Superior temporal gyrus (tissue), 1 donor: ENCODE results near the gene OTC.

ENCODE experiments used
- DNase-seq: peaks from one replicate; pipeline ENCODE4 v3.0.0-alpha.2; 2016; ENCODE audit errors: extremely low spot score

OTC gene

DNA sequence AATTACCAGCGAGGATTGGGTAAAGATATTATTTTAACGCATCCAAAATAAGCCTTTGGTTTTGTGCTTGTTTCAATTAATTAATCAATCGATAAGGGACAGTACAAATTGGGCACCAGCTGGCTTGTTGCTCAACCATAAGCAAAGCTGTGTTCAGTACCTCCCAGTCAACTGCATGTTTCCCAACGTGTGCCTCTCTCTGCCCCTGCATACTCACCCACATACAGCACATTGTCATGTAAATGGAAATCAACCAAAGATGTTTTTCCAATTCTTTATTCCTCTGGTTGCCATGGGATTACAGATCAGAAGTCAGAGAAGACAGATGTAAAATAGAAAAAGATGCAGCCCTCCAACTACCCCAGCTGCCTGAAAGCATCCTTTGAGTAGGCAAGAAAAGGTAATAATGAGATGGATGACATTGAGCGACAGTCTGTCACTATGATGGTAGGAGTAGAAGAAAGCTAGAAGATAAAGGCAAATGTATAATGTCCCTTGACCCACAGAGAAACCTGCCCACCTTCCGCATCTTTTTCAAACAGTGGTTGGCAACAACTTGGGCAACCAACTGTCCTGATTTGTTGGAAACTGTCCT is 116.3 kb downstream of the OTC start:
- no peak for DNase-seq
